GM19023 (cell line): ENCODE data around the gene AASS.

Experiments
- ATAC-seq: cut with Tn5 transposase; IDR thresholded peaks from one replicate; pipeline ENCODE4 v1.9.1; 2021; ENCODE audit warnings: mild to moderate bottlenecking, moderate library complexity; ENCODE audit not compliant: unreplicated experiment

Gene AASS

GRCh38 chr7:122123746-122124145 is 20.3 kb downstream of the AASS start:
- ATAC-seq = no peak

DNA sequence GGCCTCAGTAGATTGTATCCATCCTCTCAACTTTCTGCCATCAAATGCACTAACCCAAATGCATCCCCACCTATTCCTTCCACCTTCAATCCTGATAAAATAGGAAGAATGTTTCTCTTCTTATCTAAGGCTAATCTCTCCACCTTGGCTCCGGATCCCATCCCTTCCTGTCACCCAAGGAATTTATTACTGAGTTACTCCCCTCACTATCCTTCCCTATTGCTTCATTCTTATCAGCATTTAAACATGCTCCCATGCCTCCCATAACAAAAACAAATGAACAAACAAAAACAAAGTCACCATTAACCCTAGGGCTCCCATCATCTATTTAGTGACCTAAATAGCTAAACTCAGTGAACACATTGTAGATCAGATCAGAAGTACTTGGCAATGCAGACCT is 25.3 kb downstream of the AASS start:
- no peak for ATAC-seq

DNA sequence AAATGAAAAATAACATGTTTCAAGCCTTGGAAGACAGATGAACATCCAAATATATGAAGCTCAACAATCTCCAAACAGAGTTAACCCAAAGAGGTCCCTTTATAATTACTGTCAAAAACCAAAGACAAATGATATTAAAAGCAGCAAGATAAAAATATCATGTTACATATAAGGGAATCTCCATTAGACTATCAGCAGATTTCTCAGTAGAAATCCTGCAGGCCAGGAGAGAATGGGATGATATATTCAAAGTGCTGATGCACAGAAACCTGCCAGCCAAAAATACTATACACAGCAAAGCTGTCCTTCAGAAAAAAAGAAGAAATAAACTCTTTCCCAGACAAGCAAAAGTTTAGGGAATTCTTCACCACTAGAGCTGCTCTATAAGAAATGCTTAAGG is 41.0 kb downstream of the AASS start:
- ATAC-seq = no peak

DNA sequence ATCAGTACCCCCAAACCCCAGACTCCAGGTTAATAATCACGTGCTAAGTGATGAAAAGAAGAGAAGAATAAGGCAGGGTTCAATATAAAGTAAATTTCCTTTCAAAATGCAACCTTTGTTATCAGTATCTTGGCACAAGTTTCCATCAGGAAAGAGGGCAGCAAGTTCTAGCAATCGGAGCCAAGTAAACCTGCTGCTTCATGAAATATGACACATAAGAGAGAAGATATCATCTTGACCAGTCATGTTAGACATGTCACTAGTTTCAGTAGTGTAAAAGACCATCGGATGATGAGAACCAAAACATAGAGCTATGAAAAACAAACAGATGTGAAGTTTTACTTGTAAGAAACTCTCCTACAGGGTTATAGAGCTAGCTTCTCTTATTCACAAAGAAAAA is 44.0 kb downstream of the AASS start:
- ATAC-seq = no peak

DNA sequence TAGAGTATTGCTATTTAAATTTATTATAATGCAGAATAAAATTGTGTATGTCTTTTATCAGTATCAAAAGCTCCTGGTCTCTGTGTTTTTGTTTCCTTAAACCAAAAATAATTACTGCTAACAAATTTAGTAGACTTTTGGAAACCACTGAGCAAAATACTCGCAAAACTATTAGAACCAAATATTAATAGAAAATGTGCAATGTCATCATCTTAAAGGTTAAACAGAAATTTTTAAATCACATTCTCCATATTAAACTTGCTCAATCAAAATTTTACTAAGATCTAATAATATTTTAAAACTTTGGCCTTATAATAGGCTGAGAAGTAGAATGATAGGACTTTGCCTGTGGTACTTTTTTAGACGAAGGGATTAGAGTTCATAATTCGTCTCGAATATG is 48.4 kb downstream of the AASS start:
- no peak for ATAC-seq

- no peak for ATAC-seq
These were observed 49.5 kb downstream of the AASS start for GRCh38 chr7:122094549-122094948.

GRCh38 chr7:122092964-122093797 is 50.9 kb downstream of the AASS start:
- ATAC-seq = peak; percentile 99

GRCh38 chr7:122082670-122083069 is 61.4 kb downstream of the AASS start:
- no peak for ATAC-seq

GRCh38 chr7:122082160-122082559 is 61.9 kb downstream of the AASS start:
- no peak for ATAC-seq

DNA sequence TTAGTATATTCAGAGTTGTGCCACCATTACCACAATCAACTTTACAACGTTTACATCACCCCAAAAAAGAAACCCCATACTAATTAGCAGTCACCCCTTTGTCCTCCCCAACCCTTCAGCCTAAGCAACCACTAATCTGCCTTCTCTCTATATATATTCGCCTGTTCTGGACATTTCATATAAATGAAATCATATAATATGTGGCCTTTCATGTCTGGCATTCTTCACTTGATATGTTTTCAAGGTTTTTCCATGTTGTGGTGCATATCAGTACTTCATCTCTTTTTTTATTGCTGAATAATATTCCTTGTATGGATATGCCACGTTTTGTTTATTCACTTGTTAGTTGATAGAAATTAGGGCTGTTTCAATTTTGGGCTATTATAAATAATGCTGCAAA is 70.4 kb downstream of the AASS start:
- ATAC-seq = no peak

DNA sequence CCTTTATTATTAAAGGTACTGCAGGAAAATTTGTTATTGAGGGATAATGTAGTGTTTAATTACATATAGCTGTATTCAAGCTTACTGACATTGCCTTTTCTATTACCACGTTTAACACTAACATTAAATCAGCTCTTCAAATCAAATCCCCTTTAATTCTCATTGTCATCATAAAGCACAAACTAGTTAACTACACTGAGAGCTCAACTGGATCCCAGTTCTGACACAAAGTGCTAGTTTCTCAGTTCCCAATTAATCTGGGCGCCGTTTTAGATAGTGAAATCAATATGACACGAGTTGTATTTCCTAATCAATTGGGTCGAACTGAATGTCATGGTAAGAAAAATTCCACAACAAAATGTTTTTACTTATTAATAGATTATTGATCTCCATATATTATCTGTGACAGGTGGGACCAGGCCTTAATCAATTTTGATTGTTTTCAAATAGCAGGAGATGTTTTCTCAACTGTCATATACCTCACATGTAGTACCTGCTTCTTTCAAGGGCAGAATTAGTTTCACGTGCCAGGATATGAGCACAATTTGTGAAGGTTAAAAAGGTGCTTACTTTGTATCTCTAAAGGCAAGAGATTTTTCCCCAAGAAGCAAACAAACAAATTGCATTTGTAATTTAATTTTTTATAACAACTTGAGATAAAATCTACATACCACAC is 71.0 kb downstream of the AASS start:
- ATAC-seq = no peak

GRCh38 chr7:122072272-122072671 is 71.8 kb downstream of the AASS start:
- ATAC-seq = no peak

- no peak for ATAC-seq
These were observed 73.2 kb downstream of the AASS start for GRCh38 chr7:122070834-122071233.

DNA sequence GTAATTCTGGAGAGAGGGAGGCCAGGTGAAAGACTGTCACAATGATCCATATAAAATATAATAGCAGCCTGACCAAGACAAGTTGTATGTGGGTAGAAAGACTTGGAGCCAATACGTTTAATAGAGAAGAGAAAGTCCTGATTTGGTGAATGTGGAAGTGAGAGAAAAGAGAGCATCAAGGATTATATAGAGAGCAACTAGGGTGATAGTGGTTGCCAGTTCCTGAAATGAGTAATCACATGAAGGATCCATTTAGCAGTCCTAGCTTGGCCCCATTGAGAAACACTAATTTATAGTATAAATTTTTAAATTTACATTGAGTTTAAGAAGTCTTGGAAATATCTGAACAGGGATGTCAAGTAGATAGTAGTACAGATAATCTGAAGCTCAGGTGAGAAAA is 74.0 kb downstream of the AASS start:
- ATAC-seq = no peak

- ATAC-seq = no peak
These were observed 75.0 kb downstream of the AASS start for GRCh38 chr7:122068999-122069398.

DNA sequence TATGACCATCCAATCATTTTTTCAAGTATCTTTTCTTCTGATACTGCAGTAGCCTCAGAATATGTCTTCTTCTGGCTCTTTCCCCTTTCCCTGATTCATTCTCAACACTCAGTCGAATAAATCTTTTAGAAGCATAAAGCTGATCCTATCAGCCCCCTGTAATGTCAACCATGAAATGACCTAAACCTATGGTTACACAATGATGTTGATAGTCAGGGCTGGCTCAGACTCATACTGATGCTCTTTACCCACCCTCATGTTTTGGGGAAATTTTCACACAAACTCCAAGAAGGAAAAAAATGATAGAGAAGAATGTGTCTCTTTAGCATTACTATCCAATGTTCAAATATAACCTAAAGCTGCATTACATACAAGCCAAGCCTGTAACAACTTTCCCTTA is 76.0 kb downstream of the AASS start:
- ATAC-seq = no peak

GRCh38 chr7:122067077-122067476 is 77.0 kb downstream of the AASS start:
- ATAC-seq = no peak

DNA sequence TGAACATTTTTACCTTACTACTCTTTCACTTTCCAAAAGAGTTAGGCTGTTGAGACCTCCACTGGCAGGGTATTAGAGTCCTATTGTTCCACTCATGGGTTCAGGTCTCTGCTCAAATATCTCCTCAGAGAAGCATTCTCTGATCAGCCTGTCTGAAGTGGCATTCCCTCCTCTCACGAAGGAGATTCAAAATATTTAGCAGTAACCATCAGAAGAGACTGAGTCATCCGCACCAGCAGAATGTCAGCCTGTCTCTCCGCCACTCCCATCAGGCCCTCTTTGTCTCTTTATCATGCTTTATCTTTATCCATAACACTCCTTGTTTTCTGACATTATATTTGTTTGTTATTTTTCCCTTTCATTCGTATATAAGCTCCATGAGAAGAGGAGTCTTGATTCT is 79.1 kb downstream of the AASS start:
- no peak for ATAC-seq

GRCh38 chr7:122063146-122063545 is 80.9 kb downstream of the AASS start:
- ATAC-seq = no peak

DNA sequence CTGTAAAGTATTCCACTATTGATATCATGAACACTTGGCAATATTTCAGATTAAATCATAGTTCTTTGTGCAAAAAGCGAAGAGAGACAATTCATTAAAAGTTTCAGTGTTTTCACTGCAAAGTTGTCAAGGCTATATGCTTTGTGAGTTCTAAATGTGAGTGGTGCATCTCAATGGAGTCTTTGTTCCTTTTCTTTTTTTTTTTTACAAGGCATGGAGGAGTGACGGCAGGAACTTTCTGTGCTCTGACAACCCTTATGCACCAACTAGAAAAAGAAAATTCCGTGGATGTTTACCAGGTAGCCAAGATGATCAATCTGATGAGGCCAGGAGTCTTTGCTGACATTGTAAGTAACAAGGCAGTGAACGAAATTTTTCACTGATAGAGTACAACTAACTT is 84.5 kb downstream of the AASS start:
- ATAC-seq = no peak

- no peak for ATAC-seq
These were observed 87.1 kb downstream of the AASS start for GRCh38 chr7:122056977-122057376.

GRCh38 chr7:122055073-122055472 is 89.0 kb downstream of the AASS start:
- no peak for ATAC-seq

GRCh38 chr7:122054393-122054792 is 89.7 kb downstream of the AASS start:
- no peak for ATAC-seq
